Measurements from ENCODE around the gene CPLANE2.

Gene CPLANE2

DNA sequence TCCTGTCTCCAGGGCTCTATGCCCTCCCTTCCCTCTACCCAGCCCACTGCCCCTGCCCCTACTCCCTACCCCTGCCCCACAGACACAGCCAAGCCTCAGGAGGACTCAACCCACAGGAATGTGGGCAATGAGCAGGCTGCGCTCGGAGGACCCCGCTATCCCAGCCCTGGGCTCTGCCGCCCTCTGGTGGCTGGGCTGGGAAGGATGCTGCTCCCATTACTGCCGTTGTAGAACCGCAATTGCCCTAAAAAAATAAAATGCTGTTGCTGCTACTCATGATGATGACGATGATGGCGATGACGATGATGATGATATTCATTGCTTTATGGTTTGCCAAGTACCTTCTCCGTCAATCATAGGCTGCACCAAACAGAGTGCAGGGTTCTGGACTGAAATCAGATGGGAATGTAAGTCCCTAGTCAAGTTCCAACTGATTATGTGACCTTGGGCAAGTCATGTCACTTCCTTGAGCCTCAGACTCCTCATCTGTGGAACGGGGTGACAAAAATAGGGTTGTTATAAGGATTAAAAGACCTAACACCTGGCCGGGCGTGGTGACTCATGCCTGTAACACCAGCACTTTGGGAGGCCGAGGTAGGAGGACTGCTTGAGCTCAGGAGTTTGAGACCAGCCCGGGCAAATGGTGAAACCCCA lies 49.1 kb downstream of the CPLANE2 start (continued):
- TF ChIP-seq ZNF777 (tag by site-specific recombination; IDR thresholded peaks at IDR 0.05; ENCODE audit: borderline replicate concordance) = no peak
- TF ChIP-seq, protein P1, sequence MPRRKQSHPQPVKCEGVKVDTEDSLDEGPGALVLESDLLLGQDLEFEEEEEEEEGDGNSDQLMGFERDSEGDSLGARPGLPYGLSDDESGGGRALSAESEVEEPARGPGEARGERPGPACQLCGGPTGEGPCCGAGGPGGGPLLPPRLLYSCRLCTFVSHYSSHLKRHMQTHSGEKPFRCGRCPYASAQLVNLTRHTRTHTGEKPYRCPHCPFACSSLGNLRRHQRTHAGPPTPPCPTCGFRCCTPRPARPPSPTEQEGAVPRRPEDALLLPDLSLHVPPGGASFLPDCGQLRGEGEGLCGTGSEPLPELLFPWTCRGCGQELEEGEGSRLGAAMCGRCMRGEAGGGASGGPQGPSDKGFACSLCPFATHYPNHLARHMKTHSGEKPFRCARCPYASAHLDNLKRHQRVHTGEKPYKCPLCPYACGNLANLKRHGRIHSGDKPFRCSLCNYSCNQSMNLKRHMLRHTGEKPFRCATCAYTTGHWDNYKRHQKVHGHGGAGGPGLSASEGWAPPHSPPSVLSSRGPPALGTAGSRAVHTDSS (tag by site-specific recombination; IDR thresholded peaks at IDR 0.05) = peak; percentile 98
- TF ChIP-seq ZNF544 (tag by site-specific recombination; IDR thresholded peaks at IDR 0.05) = no peak
- TF ChIP-seq ZNF2 (tag by site-specific recombination; IDR thresholded peaks at IDR 0.05) = peak; percentile 74
- TF ChIP-seq, protein P2, sequence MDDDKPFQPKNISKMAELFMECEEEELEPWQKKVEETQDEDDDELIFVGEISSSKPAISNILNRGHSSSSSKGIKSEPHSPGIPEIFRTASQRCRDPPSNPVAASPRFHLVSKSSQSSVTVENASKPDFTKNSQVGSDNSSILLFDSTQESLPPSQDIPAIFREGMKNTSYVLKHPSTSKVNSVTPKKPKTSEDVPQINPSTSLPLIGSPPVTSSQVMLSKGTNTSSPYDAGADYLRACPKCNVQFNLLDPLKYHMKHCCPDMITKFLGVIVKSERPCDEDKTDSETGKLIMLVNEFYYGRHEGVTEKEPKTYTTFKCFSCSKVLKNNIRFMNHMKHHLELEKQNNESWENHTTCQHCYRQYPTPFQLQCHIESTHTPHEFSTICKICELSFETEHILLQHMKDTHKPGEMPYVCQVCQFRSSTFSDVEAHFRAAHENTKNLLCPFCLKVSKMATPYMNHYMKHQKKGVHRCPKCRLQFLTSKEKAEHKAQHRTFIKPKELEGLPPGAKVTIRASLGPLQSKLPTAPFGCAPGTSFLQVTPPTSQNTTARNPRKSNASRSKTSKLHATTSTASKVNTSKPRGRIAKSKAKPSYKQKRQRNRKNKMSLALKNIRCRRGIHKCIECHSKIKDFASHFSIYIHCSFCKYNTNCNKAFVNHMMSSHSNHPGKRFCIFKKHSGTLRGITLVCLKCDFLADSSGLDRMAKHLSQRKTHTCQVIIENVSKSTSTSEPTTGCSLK (tag by site-specific recombination; IDR thresholded peaks at IDR 0.05) = no peak
- no peak for TF ChIP-seq ZNF600 (tag by site-specific recombination; IDR thresholded peaks at IDR 0.05)
- TF ChIP-seq ZNF521 (tag by site-specific recombination; IDR thresholded peaks at IDR 0.05) = no peak
- no peak for TF ChIP-seq ZBTB48 (tag by site-specific recombination; IDR thresholded peaks at IDR 0.05)
- TF ChIP-seq ZNF654 (tag by site-specific recombination; IDR thresholded peaks at IDR 0.05; ENCODE audit: low read depth) = peak; percentile 83
- TF ChIP-seq, protein P3, sequence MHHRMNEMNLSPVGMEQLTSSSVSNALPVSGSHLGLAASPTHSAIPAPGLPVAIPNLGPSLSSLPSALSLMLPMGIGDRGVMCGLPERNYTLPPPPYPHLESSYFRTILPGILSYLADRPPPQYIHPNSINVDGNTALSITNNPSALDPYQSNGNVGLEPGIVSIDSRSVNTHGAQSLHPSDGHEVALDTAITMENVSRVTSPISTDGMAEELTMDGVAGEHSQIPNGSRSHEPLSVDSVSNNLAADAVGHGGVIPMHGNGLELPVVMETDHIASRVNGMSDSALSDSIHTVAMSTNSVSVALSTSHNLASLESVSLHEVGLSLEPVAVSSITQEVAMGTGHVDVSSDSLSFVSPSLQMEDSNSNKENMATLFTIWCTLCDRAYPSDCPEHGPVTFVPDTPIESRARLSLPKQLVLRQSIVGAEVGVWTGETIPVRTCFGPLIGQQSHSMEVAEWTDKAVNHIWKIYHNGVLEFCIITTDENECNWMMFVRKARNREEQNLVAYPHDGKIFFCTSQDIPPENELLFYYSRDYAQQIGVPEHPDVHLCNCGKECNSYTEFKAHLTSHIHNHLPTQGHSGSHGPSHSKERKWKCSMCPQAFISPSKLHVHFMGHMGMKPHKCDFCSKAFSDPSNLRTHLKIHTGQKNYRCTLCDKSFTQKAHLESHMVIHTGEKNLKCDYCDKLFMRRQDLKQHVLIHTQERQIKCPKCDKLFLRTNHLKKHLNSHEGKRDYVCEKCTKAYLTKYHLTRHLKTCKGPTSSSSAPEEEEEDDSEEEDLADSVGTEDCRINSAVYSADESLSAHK (tag by site-specific recombination; IDR thresholded peaks at IDR 0.05) = no peak
- TF ChIP-seq ZNF423 (tag by site-specific recombination; IDR thresholded peaks at IDR 0.05) = no peak
- TF ChIP-seq ZNF585B (tag by site-specific recombination; IDR thresholded peaks at IDR 0.05) = no peak
- TF ChIP-seq, protein P4, sequence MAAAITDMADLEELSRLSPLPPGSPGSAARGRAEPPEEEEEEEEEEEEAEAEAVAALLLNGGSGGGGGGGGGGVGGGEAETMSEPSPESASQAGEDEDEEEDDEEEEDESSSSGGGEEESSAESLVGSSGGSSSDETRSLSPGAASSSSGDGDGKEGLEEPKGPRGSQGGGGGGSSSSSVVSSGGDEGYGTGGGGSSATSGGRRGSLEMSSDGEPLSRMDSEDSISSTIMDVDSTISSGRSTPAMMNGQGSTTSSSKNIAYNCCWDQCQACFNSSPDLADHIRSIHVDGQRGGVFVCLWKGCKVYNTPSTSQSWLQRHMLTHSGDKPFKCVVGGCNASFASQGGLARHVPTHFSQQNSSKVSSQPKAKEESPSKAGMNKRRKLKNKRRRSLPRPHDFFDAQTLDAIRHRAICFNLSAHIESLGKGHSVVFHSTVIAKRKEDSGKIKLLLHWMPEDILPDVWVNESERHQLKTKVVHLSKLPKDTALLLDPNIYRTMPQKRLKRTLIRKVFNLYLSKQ (tag by site-specific recombination; IDR thresholded peaks at IDR 0.05; ENCODE audit: borderline replicate concordance) = no peak
- TF ChIP-seq, protein P5, sequence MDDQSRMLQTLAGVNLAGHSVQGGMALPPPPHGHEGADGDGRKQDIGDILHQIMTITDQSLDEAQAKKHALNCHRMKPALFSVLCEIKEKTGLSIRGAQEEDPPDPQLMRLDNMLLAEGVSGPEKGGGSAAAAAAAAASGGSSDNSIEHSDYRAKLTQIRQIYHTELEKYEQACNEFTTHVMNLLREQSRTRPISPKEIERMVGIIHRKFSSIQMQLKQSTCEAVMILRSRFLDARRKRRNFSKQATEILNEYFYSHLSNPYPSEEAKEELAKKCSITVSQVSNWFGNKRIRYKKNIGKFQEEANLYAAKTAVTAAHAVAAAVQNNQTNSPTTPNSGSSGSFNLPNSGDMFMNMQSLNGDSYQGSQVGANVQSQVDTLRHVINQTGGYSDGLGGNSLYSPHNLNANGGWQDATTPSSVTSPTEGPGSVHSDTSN (CRISPR knock-in tag; IDR thresholded peaks at IDR 0.05) = no peak
- TF ChIP-seq ZNF391 (tag by site-specific recombination; IDR thresholded peaks at IDR 0.05; ENCODE audit: borderline replicate concordance, low read depth) = 0 out of 2 replicates have a peak, but pooled peaks have one; percentile 58
- TF ChIP-seq ZSCAN16 (tag by site-specific recombination; IDR thresholded peaks at IDR 0.05) = no peak
- TF ChIP-seq ZNF791 (tag by site-specific recombination; IDR thresholded peaks at IDR 0.05) = no peak
- 0 out of 2 replicates have a peak, but pooled peaks have one; percentile 26 for TF ChIP-seq ZXDB (tag by site-specific recombination; IDR thresholded peaks at IDR 0.05)
- no peak for TF ChIP-seq ZNF514 (tag by site-specific recombination; IDR thresholded peaks at IDR 0.05)
- TF ChIP-seq ZNF664 (tag by site-specific recombination; IDR thresholded peaks at IDR 0.05) = no peak
- TF ChIP-seq ZBTB8A (tag by site-specific recombination; IDR thresholded peaks at IDR 0.05) = no peak
- no peak for TF ChIP-seq ZNF426 (tag by site-specific recombination; IDR thresholded peaks at IDR 0.05)
- TF ChIP-seq, protein P6, sequence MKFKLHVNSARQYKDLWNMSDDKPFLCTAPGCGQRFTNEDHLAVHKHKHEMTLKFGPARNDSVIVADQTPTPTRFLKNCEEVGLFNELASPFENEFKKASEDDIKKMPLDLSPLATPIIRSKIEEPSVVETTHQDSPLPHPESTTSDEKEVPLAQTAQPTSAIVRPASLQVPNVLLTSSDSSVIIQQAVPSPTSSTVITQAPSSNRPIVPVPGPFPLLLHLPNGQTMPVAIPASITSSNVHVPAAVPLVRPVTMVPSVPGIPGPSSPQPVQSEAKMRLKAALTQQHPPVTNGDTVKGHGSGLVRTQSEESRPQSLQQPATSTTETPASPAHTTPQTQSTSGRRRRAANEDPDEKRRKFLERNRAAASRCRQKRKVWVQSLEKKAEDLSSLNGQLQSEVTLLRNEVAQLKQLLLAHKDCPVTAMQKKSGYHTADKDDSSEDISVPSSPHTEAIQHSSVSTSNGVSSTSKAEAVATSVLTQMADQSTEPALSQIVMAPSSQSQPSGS (tag by site-specific recombination; IDR thresholded peaks at IDR 0.05; ENCODE audit: low read depth) = peak; percentile 44; the same call in 1 of the 2 replicates
- TF ChIP-seq ZNF16 (tag by site-specific recombination; IDR thresholded peaks at IDR 0.05; ENCODE audit: low read depth) = no peak
- no peak for TF ChIP-seq ZNF530 (tag by site-specific recombination; IDR thresholded peaks at IDR 0.05; ENCODE audit: low read depth)
- no peak for TF ChIP-seq ZFP3 (tag by site-specific recombination; IDR thresholded peaks at IDR 0.05; ENCODE audit: low read depth)
- 0 out of 2 replicates have a peak, but pooled peaks have one; percentile 32 for TF ChIP-seq ZNF394 (tag by site-specific recombination; IDR thresholded peaks at IDR 0.05; ENCODE audit: borderline replicate concordance)
- TF ChIP-seq GFI1B (tag by site-specific recombination; IDR thresholded peaks at IDR 0.05) = no peak
- TF ChIP-seq ZNF324 (tag by site-specific recombination; IDR thresholded peaks at IDR 0.05) = no peak
- TF ChIP-seq ZNF629 (tag by site-specific recombination; IDR thresholded peaks at IDR 0.05) = peak; percentile 70
